ENCODE results near the gene MATCAP1. TPM values are rescaled to one million over a fixed set of nuclear protein-coding genes. Genes with fewer than 3 reads are reported as not detected.

The MATCAP1 gene
- polyA plus RNA-seq, 1 donor (not counting 4 experiments of a cell fraction or from before 2014, with no cell fraction given) = 13.3 TPM

DNA sequence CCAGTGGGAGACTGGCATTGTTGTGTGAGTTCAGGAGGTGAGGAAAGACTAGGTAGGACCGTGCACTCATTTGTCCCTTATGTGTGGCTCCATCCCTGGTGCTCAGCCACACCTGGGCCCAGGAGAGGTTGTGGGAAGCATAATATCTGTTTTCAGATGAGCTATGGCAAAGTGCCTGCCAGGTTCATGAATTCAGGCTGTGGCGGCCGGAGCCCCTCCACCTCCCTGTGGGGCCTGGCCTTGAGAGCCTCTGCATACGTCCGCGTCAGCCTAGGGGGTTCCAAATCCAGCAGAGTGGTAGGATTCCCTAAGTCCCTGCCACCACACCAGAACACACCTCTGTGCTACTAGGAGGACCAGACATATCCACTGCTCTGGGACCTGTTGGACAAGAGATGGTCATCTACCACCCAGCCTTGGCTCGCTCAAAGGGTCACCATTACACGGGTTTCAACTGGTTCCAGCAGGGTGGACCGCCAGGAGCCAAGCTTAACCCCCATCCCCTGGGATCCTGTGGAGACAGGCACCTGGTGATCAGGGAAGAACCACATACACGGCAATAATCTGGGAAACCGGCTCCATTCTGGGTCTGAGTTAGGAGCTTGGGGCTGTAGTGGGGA lies 35.0 kb downstream of the MATCAP1 start:
- H4K20me1 ChIP-seq (ENCODE audit: control insufficient read depth, extremely low read depth, insufficient read depth, low read length) = no peaks in the 10 kb centered on the region
- dilution Hi-C loops (cut with MboI; ENCODE audit: extremely low pct_ligation_motif_present, low sequenced_read_pairs) = no loop called here
- no peaks in the 10 kb centered on the region for H3K9me3 ChIP-seq (ENCODE audit: control insufficient read depth, low read depth, low read length)
- H3K9me1 ChIP-seq (ENCODE audit: control insufficient read depth, extremely low read depth, insufficient read depth, low read length) = no peaks in the 10 kb centered on the region
- TF ChIP-seq, protein P1, sequence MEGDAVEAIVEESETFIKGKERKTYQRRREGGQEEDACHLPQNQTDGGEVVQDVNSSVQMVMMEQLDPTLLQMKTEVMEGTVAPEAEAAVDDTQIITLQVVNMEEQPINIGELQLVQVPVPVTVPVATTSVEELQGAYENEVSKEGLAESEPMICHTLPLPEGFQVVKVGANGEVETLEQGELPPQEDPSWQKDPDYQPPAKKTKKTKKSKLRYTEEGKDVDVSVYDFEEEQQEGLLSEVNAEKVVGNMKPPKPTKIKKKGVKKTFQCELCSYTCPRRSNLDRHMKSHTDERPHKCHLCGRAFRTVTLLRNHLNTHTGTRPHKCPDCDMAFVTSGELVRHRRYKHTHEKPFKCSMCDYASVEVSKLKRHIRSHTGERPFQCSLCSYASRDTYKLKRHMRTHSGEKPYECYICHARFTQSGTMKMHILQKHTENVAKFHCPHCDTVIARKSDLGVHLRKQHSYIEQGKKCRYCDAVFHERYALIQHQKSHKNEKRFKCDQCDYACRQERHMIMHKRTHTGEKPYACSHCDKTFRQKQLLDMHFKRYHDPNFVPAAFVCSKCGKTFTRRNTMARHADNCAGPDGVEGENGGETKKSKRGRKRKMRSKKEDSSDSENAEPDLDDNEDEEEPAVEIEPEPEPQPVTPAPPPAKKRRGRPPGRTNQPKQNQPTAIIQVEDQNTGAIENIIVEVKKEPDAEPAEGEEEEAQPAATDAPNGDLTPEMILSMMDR (optimal IDR thresholded peaks at IDR 0.05 in 1 of 3, IDR thresholded peaks at IDR 0.05 in 1 of 3, conservative IDR thresholded peaks at IDR 0.05 in 1 of 3; ENCODE audit: extremely low read depth in 1 of 3, insufficient read depth in 2 of 3, low read length in 3 of 3) = no peak
- TF ChIP-seq EZH2 (IDR thresholded peaks at IDR 0.05; ENCODE audit: low read length) = no peak
- no peak overlapping the region for H2AFZ ChIP-seq (ENCODE audit: control insufficient read depth, low read length)
- H3K27ac ChIP-seq (ENCODE audit: control insufficient read depth, insufficient read depth, low read length) = no peak overlapping the region
- H3K9ac ChIP-seq (ENCODE audit: control insufficient read depth, extremely low read depth, insufficient read depth, low read length) = no peak overlapping the region
- no peaks in the 10 kb centered on the region for H3K27me3 ChIP-seq (ENCODE audit: control insufficient read depth, extremely low read depth, insufficient read depth, low read length)
- no peak overlapping the region for H3K4me2 ChIP-seq (ENCODE audit: control insufficient read depth, extremely low read depth, insufficient read depth, low read depth, low read length)
- peaks cover 34 to 38% of the 10 kb centered on the region in 2 experiments for H3K36me3 ChIP-seq (ENCODE audit: control insufficient read depth in 2 of 2, extremely low read depth in 1 of 2, insufficient read depth in 2 of 2, low read length in 2 of 2)
- FAIRE-seq = no peak
- DNase-seq (ENCODE audit: low read depth, low spot score) = no peak
- peaks cover 14% of the 10 kb centered on the region for H3K4me1 ChIP-seq (ENCODE audit: control insufficient read depth, extremely low read depth, insufficient read depth, low read length)
- H3K79me2 ChIP-seq (ENCODE audit: control insufficient read depth, insufficient read depth, low read length) = no peaks in the 10 kb centered on the region
- no peak overlapping the region for H3K4me3 ChIP-seq (ENCODE audit: control insufficient read depth in 2 of 3, extremely low read depth in 1 of 3, insufficient read depth in 2 of 3, low read depth in 1 of 3, low read length in 3 of 3)

- dilution Hi-C loops (cut with MboI; ENCODE audit: extremely low pct_ligation_motif_present, low sequenced_read_pairs) = no loop called here
- H3K27me3 ChIP-seq (ENCODE audit: control insufficient read depth, extremely low read depth, insufficient read depth, low read length) = no peaks in the 10 kb centered on the region
- TF ChIP-seq EZH2 (IDR thresholded peaks at IDR 0.05; ENCODE audit: low read length) = no peak
- TF ChIP-seq, protein P1 (optimal IDR thresholded peaks at IDR 0.05 in 1 of 3, IDR thresholded peaks at IDR 0.05 in 1 of 3, conservative IDR thresholded peaks at IDR 0.05 in 1 of 3; ENCODE audit: extremely low read depth in 1 of 3, insufficient read depth in 2 of 3, low read length in 3 of 3) = no peak
- no peak overlapping the region for H2AFZ ChIP-seq (ENCODE audit: control insufficient read depth, low read length)
- H3K36me3 ChIP-seq (ENCODE audit: control insufficient read depth in 2 of 2, extremely low read depth in 1 of 2, insufficient read depth in 2 of 2, low read length in 2 of 2) = peaks cover 36 to 41% of the 10 kb centered on the region in 2 experiments
- H3K9ac ChIP-seq (ENCODE audit: control insufficient read depth, extremely low read depth, insufficient read depth, low read length) = no peak overlapping the region
- no peak for DNase-seq (ENCODE audit: low read depth, low spot score)
- no peak overlapping the region for H3K4me2 ChIP-seq (ENCODE audit: control insufficient read depth, extremely low read depth, insufficient read depth, low read depth, low read length)
- no peak overlapping the region for H3K27ac ChIP-seq (ENCODE audit: control insufficient read depth, insufficient read depth, low read length)
- H3K9me3 ChIP-seq (ENCODE audit: control insufficient read depth, low read depth, low read length) = no peaks in the 10 kb centered on the region
- H3K9me1 ChIP-seq (ENCODE audit: control insufficient read depth, extremely low read depth, insufficient read depth, low read length) = no peaks in the 10 kb centered on the region
- no peak overlapping the region for H3K4me3 ChIP-seq (ENCODE audit: control insufficient read depth in 2 of 3, extremely low read depth in 1 of 3, insufficient read depth in 2 of 3, low read depth in 1 of 3, low read length in 3 of 3)
- H4K20me1 ChIP-seq (ENCODE audit: control insufficient read depth, extremely low read depth, insufficient read depth, low read length) = no peaks in the 10 kb centered on the region
- no peaks in the 10 kb centered on the region for H3K79me2 ChIP-seq (ENCODE audit: control insufficient read depth, insufficient read depth, low read length)
- H3K4me1 ChIP-seq (ENCODE audit: control insufficient read depth, extremely low read depth, insufficient read depth, low read length) = peaks cover 14% of the 10 kb centered on the region
- no peak for FAIRE-seq
These were observed 35.5 kb downstream of the MATCAP1 start for GRCh38 chr16:67148221-67148620.
